ENCODE data around the gene FANCC. TPM values are rescaled to one million over a fixed set of nuclear protein-coding genes. Genes with fewer than 3 reads are reported as not detected.

The FANCC gene
- total and polyA plus RNA-seq, 2 of the 8 experiments (the other 6 are each of a cell fraction or from before 2014, with no cell fraction given): 7.8 to 15.2 TPM

DNA sequence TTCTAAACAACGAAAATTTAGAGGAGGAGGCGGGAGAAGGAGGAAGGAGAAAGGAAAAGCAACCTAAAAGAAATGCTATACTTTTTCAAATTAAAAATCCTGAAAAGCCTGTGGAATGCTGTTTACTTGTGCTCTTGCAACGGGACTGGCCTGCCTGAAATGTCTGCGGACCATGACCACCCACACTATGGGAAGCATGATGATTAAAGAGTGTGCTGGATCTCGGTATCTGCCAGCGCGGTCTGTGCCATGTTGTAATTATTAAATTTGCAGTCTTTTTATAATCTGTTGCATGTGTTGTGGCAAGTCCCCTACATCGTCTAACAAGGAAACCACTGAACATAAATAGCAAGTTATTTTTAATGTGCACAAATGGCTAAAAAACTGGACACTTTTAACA lies 111.4 kb downstream of the FANCC start:
- H3K4me2 ChIP-seq (ENCODE audit: insufficient read depth in 1 of 2, low read depth in 2 of 2, low read length in 2 of 2): no peak overlapping the region
- H3K23me2 ChIP-seq (ENCODE audit: low read depth, low read length): no peaks in the 10 kb centered on the region
- H2AFZ ChIP-seq (ENCODE audit: low read length): no peak overlapping the region
- no peak overlapping the region for H2BK20ac ChIP-seq (ENCODE audit: low read length)
- H3K18ac ChIP-seq (ENCODE audit: extremely low read depth, low read length): no peak overlapping the region
- peaks cover 0 to 6% (median 2%) of the 10 kb centered on the region in 4 experiments; a peak in 2 of 7 replicates for H3K4me1 ChIP-seq (replicated peaks in 1 of 4; ENCODE audit: control insufficient read depth in 3 of 4, insufficient read depth in 4 of 4, low read length in 3 of 4)
- no peak overlapping the region for H3K27ac ChIP-seq (ENCODE audit: low read depth, low read length)
- H4K8ac ChIP-seq (ENCODE audit: extremely low read depth, insufficient read depth, low read length): no peak overlapping the region
- no peaks in the 10 kb centered on the region for H4K20me1 ChIP-seq (replicated peaks in 1 of 2; ENCODE audit: control insufficient read depth in 1 of 2, insufficient read depth in 2 of 2, low read length in 2 of 2)
- H2AK5ac ChIP-seq (ENCODE audit: low read depth, low read length): no peak overlapping the region
- WGBS, 2 experiments (ENCODE audit: extremely low coverage in 1 of 2, insufficient coverage in 1 of 2, insufficient read length in 1 of 2, insufficient replicate concordance in 2 of 2, low coverage in 1 of 2, low lambda C conversion rate in 2 of 2, missing lambda C conversion rate in 1 of 2): 86% methylated on average over 8 of the region's 8 CpGs; no CpG with 5 or more reads in 1 of the 2 experiments
- H2BK120ac ChIP-seq (replicated peaks; ENCODE audit: low read depth, low read length): no peak overlapping the region
- ChIA-PET POLR2A (ENCODE audit: partially characterized antibody) (no interaction called here), CTCF (ENCODE audit: partially characterized antibody) (interaction anchor here (0.5 to 1.8 kb wide), 3 partner anchors 13 to 242 kb away, joined by 3 to 7 read pairs (median 5); no protein-coding TSS in a partner anchor)
- H4K5ac ChIP-seq (ENCODE audit: insufficient read length, low read depth, low read length): no peak overlapping the region
- no peak overlapping the region for H2BK5ac ChIP-seq (ENCODE audit: low read depth, low read length)
- no peak overlapping the region for H3K23ac ChIP-seq (ENCODE audit: insufficient read length)
- no peaks in the 10 kb centered on the region for H3K36me3 ChIP-seq (ENCODE audit: control insufficient read depth in 2 of 4, insufficient read depth in 4 of 4, low read length in 3 of 4)
- peak; percentile 19 for FAIRE-seq
- no peak overlapping the region for H3K14ac ChIP-seq (ENCODE audit: insufficient read length)
- H2BK15ac ChIP-seq (ENCODE audit: low read length): no peak overlapping the region
- no peak overlapping the region for H3K4ac ChIP-seq (replicated peaks; ENCODE audit: insufficient read length, low read depth, low read length)
- H2BK12ac ChIP-seq (ENCODE audit: low read depth, low read length): no peak overlapping the region
- H3K56ac ChIP-seq (replicated peaks; ENCODE audit: insufficient read length, low read depth, low read length): no peak overlapping the region
- H3K27me3 ChIP-seq (replicated peaks in 1 of 4; ENCODE audit: control insufficient read depth in 3 of 4, extremely low read depth in 1 of 4, insufficient read depth in 3 of 4, low read length in 3 of 4): no peaks in the 10 kb centered on the region
- H3K4me3 ChIP-seq (ENCODE audit: extremely low read depth in 1 of 4, insufficient read depth in 2 of 4, low read depth in 3 of 4, low read length in 4 of 4): no peak overlapping the region
- no peaks in the 10 kb centered on the region for H3K9me3 ChIP-seq (ENCODE audit: insufficient read depth in 2 of 2, low read depth in 1 of 2, low read length in 1 of 2)
- H3K79me2 ChIP-seq (ENCODE audit: control insufficient read depth in 1 of 2, insufficient read depth in 2 of 2, low read length in 2 of 2): no peaks in the 10 kb centered on the region
- H3K9ac ChIP-seq (replicated peaks in 1 of 4; ENCODE audit: extremely low read depth in 1 of 4, low read depth in 3 of 4, low read length in 3 of 4): no peak overlapping the region
- H3K79me1 ChIP-seq (ENCODE audit: low read depth, low read length): no peaks in the 10 kb centered on the region
- no peak for DNase-seq (ENCODE audit: low read depth in 1 of 2, low spot score in 2 of 2)
- H4K91ac ChIP-seq (replicated peaks; ENCODE audit: insufficient read length, low read length): no peak overlapping the region
- TF ChIP-seq, protein P1, sequence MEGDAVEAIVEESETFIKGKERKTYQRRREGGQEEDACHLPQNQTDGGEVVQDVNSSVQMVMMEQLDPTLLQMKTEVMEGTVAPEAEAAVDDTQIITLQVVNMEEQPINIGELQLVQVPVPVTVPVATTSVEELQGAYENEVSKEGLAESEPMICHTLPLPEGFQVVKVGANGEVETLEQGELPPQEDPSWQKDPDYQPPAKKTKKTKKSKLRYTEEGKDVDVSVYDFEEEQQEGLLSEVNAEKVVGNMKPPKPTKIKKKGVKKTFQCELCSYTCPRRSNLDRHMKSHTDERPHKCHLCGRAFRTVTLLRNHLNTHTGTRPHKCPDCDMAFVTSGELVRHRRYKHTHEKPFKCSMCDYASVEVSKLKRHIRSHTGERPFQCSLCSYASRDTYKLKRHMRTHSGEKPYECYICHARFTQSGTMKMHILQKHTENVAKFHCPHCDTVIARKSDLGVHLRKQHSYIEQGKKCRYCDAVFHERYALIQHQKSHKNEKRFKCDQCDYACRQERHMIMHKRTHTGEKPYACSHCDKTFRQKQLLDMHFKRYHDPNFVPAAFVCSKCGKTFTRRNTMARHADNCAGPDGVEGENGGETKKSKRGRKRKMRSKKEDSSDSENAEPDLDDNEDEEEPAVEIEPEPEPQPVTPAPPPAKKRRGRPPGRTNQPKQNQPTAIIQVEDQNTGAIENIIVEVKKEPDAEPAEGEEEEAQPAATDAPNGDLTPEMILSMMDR (IDR thresholded peaks at IDR 0.05; ENCODE audit: control extremely low read depth in 1 of 3, insufficient read depth in 1 of 3, low read depth in 1 of 3, low read length in 3 of 3): no peak
- TF ChIP-seq ATF3 (IDR thresholded peaks at IDR 0.05; ENCODE audit: insufficient read depth, low read depth, low read length) (no peak), SIN3A (conservative IDR thresholded peaks at IDR 0.05 in 1 of 2, IDR thresholded peaks at IDR 0.05 in 1 of 2; ENCODE audit: low read depth in 1 of 2, low read length in 2 of 2) (no peak), POLR2AphosphoS5 (IDR thresholded peaks at IDR 0.05; ENCODE audit: low read depth, low read length) (no peak), TBP (IDR thresholded peaks at IDR 0.05; ENCODE audit: low read depth, low read length) (no peak), SIRT6 (IDR thresholded peaks at IDR 0.05; ENCODE audit: low read length) (no peak), SAP30 (IDR thresholded peaks at IDR 0.05; ENCODE audit: insufficient read depth, insufficient replicate concordance, low read length) (no peak), ATF2 (IDR thresholded peaks at IDR 0.05; ENCODE audit: low read length) (no peak), TAF7 (optimal IDR thresholded peaks at IDR 0.05; ENCODE audit: borderline replicate concordance, low read depth, low read length) (no peak)
